Esophagus (tissue), 2 donors: ENCODE data around the gene FGF1. TPM values are rescaled to one million over a fixed set of nuclear protein-coding genes. Genes with fewer than 3 reads are reported as not detected.

Source experiments
- H3K27ac ChIP-seq, 2 donors: one replicate each; pipeline ENCODE4 v1.5.1; 2013; ENCODE audit warnings: low read depth in 2 of 2, mild to moderate bottlenecking in 2 of 2, inconsistent platforms in 1 of 2, low read length in 1 of 2, moderate library complexity in 1 of 2
- H3K27me3 ChIP-seq, 2 donors: one replicate each; pipeline ENCODE4 v1.6.1; 2013; ENCODE audit warnings: low read length in 2 of 2, control low read depth in 1 of 2, mild to moderate bottlenecking in 1 of 2; ENCODE audit not compliant: insufficient read depth in 2 of 2, control insufficient read depth in 1 of 2
- H3K36me3 ChIP-seq, 2 donors: one replicate each; pipeline ENCODE4 v1.6.1; 2013; ENCODE audit warnings: low read length in 1 of 2; ENCODE audit not compliant: control insufficient read depth in 2 of 2, insufficient read depth in 2 of 2
- H3K4me1 ChIP-seq, 2 donors: one replicate each; pipeline ENCODE4 v1.6.1; 2013; ENCODE audit warnings: low read length in 1 of 2; ENCODE audit not compliant: control insufficient read depth in 2 of 2, insufficient read depth in 2 of 2
- H3K4me3 ChIP-seq, 2 donors: one replicate each; pipeline ENCODE4 v1.5.1; 2013; ENCODE audit warnings: low read length in 2 of 2, mild to moderate bottlenecking in 2 of 2, low read depth in 1 of 2, moderate library complexity in 1 of 2
- H3K9me3 ChIP-seq, 2 donors: one replicate each; pipeline ENCODE4 v1.6.1; 2013; ENCODE audit warnings: mild to moderate bottlenecking in 2 of 2, low read depth in 1 of 2, low read length in 1 of 2, moderate library complexity in 1 of 2; ENCODE audit not compliant: control insufficient read depth in 2 of 2, insufficient read depth in 1 of 2
- WGBS, 2 donors: extraction: QIAGEN DNeasy Blood & Tissue Kit; methylation state at CpG; one replicate each; pipeline ENCODE4 v1.1.7; 2013; 5-methylcytosine and 5-hydroxymethylcytosine counted together
- polyA plus RNA-seq, 2 donors: library from polyadenylated mRNA; stranded (reverse); fragments of 200-250 nt; gene quantifications; one replicate each; pipeline ENCODE4 v1.2.3, GENCODE V29; 2013
- donor health status: healthy with polysubstance abuse.
- donor health status: Bipolar disorder and iron deficiency.

The FGF1 gene
- polyA plus RNA-seq, 2 donors: 0.56 to 0.57 TPM

GRCh38 chr5:142640316-142641005 is 45.4 kb downstream of the FGF1 start:
- no peaks in the 10 kb centered on the region for H3K27me3 ChIP-seq
- H3K9me3 ChIP-seq: no peaks in the 10 kb centered on the region
- no peak overlapping the region for H3K4me3 ChIP-seq
- 77 to 78% methylated on average over 9 of the region's 9 CpGs for WGBS, 2 donors
- no peaks in the 10 kb centered on the region for H3K36me3 ChIP-seq
- peaks cover 0 to 3% of the 10 kb centered on the region in 2 donors for H3K4me1 ChIP-seq
- H3K27ac ChIP-seq: no peak overlapping the region

GRCh38 chr5:142639455-142639854 is 46.4 kb downstream of the FGF1 start:
- Histone ChIP-seq H3K4me1 (no peaks in the 10 kb centered on the region), H3K27me3 (no peaks in the 10 kb centered on the region), H3K9me3 (no peaks in the 10 kb centered on the region), H3K27ac (no peak overlapping the region), H3K36me3 (no peaks in the 10 kb centered on the region), H3K4me3 (no peak overlapping the region)
- 72 to 93% methylated on average over 4 of the region's 4 CpGs for whole genome bisulfite sequencing, 2 donors

- no peaks in the 10 kb centered on the region for H3K27me3 ChIP-seq
- 80% methylated on average over 2 of the region's 2 CpGs for WGBS, 2 donors
- no peak overlapping the region for H3K27ac ChIP-seq
- no peaks in the 10 kb centered on the region for H3K4me1 ChIP-seq
- no peaks in the 10 kb centered on the region for H3K9me3 ChIP-seq
- no peaks in the 10 kb centered on the region for H3K36me3 ChIP-seq
- H3K4me3 ChIP-seq: no peak overlapping the region
Observed at GRCh38 chr5:142637871-142638270, 48.0 kb downstream of the FGF1 start.

GRCh38 chr5:142636698-142637324 is 49.1 kb downstream of the FGF1 start:
- Histone ChIP-seq H3K4me3 (no peak overlapping the region), H3K4me1 (no peaks in the 10 kb centered on the region), H3K27ac (no peak overlapping the region), H3K27me3 (no peaks in the 10 kb centered on the region), H3K9me3 (no peaks in the 10 kb centered on the region), H3K36me3 (no peaks in the 10 kb centered on the region)
- 88 to 92% methylated on average over 6 of the region's 6 CpGs for WGBS, 2 donors

GRCh38 chr5:142636093-142636492 is 49.8 kb downstream of the FGF1 start:
- 79 to 80% methylated on average over 5 of the region's 5 CpGs for WGBS, 2 donors
- Histone ChIP-seq H3K27me3 (no peaks in the 10 kb centered on the region), H3K36me3 (no peaks in the 10 kb centered on the region), H3K4me1 (no peaks in the 10 kb centered on the region), H3K4me3 (no peak overlapping the region), H3K9me3 (no peaks in the 10 kb centered on the region), H3K27ac (no peak overlapping the region)

- Histone ChIP-seq H3K4me1 (no peaks in the 10 kb centered on the region), H3K27ac (no peak overlapping the region), H3K4me3 (no peak overlapping the region), H3K36me3 (no peaks in the 10 kb centered on the region), H3K9me3 (no peaks in the 10 kb centered on the region), H3K27me3 (no peaks in the 10 kb centered on the region)
- WGBS, 2 donors: 72 to 74% methylated on average over 8 of the region's 8 CpGs
Observed at GRCh38 chr5:142634216-142635011, 51.5 kb downstream of the FGF1 start.

GRCh38 chr5:142630927-142631539 is 54.9 kb downstream of the FGF1 start:
- Histone ChIP-seq H3K27me3 (no peaks in the 10 kb centered on the region), H3K27ac (no peak overlapping the region), H3K4me3 (no peak overlapping the region), H3K36me3 (no peaks in the 10 kb centered on the region), H3K9me3 (no peaks in the 10 kb centered on the region), H3K4me1 (no peaks in the 10 kb centered on the region)
- 81% methylated on average over 7 of the region's 7 CpGs for WGBS, 2 donors

- 91 to 93% methylated on average over 5 of the region's 5 CpGs for WGBS, 2 donors
- Histone ChIP-seq H3K9me3 (no peaks in the 10 kb centered on the region), H3K27ac (no peak overlapping the region)
Observed at GRCh38 chr5:142627383-142628217, 58.3 kb downstream of the FGF1 start.

GRCh38 chr5:142626786-142627185 is 59.1 kb downstream of the FGF1 start:
- H3K27ac ChIP-seq: no peak overlapping the region
- H3K4me3 ChIP-seq: no peak overlapping the region
- no peaks in the 10 kb centered on the region for H3K27me3 ChIP-seq
- H3K36me3 ChIP-seq: no peaks in the 10 kb centered on the region
- 72 to 87% methylated on average over 2 of the region's 2 CpGs for WGBS, 2 donors
- H3K4me1 ChIP-seq: no peaks in the 10 kb centered on the region
- H3K9me3 ChIP-seq: no peaks in the 10 kb centered on the region

More at GRCh38 chr5:142627383-142628217, 58.3 kb downstream of the FGF1 start:
- H3K27me3 ChIP-seq: no peaks in the 10 kb centered on the region
- no peaks in the 10 kb centered on the region for H3K4me1 ChIP-seq
- no peak overlapping the region for H3K4me3 ChIP-seq
- no peaks in the 10 kb centered on the region for H3K36me3 ChIP-seq
